ENCODE data around the gene GALNT1. TPM values are rescaled to one million over a fixed set of nuclear protein-coding genes. Genes with fewer than 3 reads are reported as not detected.

The GALNT1 gene
- total RNA-seq, 1 donor from 2014 or later, result 77.4 TPM

DNA sequence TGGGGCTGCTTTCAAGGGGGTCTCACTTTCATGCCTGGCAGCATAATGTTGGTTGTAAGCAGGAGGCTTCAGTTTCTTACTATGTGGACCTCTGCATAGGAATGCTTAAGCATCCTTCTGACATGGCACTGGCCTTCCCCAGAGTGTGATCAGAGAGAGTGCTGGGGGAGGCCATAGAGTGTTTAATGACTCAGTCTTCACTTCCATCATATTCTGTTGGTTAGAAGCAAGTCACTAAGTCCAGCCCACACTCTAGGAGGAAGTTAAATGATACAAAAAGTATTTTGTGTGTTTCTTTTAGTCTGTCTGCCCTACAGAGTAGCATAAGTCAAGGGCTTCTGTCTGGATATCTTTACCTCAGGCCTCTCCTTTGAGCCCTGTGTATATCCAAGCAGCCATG lies 64.9 kb downstream of the GALNT1 start:
- H3K36me3 ChIP-seq (ENCODE audit: control insufficient read depth, insufficient read depth, low read length), result no peaks in the 10 kb centered on the region
- TF ChIP-seq, protein P1, sequence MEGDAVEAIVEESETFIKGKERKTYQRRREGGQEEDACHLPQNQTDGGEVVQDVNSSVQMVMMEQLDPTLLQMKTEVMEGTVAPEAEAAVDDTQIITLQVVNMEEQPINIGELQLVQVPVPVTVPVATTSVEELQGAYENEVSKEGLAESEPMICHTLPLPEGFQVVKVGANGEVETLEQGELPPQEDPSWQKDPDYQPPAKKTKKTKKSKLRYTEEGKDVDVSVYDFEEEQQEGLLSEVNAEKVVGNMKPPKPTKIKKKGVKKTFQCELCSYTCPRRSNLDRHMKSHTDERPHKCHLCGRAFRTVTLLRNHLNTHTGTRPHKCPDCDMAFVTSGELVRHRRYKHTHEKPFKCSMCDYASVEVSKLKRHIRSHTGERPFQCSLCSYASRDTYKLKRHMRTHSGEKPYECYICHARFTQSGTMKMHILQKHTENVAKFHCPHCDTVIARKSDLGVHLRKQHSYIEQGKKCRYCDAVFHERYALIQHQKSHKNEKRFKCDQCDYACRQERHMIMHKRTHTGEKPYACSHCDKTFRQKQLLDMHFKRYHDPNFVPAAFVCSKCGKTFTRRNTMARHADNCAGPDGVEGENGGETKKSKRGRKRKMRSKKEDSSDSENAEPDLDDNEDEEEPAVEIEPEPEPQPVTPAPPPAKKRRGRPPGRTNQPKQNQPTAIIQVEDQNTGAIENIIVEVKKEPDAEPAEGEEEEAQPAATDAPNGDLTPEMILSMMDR (IDR thresholded peaks at IDR 0.05; ENCODE audit: insufficient read depth, low read length, severe bottlenecking), result no peak
- H3K27me3 ChIP-seq (ENCODE audit: control insufficient read depth, insufficient read depth, low read length), result no peaks in the 10 kb centered on the region
- DNase-seq (ENCODE audit: low read depth), result no peak
- H3K4me3 ChIP-seq (ENCODE audit: low read depth, low read length), result no peak overlapping the region
- no peak for FAIRE-seq

DNA sequence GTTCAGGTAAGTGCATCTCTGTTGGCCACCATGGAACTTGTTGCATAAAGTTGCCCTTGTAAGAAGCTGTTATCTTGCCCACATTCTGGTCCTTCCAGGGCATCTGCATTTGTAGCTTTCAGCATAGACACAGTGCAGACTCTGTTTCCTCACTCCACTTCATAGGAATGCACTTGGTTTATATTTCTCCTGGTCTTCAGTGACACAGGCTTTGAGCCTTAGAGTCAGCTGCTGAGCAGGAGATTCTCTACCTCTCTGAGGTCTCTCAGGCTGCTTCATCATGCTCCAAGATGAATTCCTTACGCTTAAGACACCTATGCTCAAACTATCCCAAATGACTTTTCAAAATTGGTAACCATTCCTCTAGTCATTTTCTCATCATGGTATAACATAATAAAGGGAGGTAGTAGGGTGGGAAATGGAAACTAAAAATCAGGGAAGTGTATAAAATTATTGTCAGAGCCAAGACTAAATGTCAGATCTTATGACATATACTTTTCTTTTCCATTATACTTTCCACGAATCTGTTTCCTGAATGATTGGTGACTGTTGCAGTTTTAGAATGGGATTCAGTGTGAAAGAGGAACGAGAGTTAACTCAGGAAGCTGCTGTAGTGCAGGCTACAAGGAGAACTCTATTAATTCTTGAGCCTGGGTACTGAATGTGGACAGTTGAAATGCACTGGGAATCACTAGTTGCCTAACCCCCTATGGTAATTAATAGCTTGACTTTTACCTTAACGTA lies 72.0 kb downstream of the GALNT1 start:
- TF ChIP-seq, protein P1 (IDR thresholded peaks at IDR 0.05; ENCODE audit: insufficient read depth, low read length, severe bottlenecking), result no peak
- DNase-seq (ENCODE audit: low read depth) (no peak), FAIRE-seq (no peak)
- Histone ChIP-seq H3K27me3 (ENCODE audit: control insufficient read depth, insufficient read depth, low read length) (no peaks in the 10 kb centered on the region), H3K4me3 (ENCODE audit: low read depth, low read length) (no peak overlapping the region), H3K36me3 (ENCODE audit: control insufficient read depth, insufficient read depth, low read length) (peaks cover 3% of the 10 kb centered on the region)

DNA sequence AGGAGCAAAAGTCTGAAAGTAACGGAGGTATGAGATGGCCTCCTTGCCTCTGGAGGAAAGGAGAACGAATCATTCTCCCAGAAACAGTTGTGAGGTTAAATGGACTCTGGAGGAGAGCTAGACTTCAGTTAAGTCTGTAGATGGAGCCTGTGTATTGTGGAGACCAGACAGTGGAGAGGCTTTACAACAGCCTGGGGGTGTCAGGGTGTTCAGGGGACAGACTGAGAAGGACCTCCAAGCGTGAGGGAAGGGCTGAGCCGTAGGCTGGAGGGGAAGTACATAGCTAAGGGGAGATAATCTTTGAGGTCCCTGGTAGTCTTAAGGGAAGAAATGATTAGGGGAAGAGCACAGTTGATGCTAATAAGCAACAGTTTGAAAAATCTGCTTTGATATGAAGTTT lies 76.6 kb downstream of the GALNT1 start:
- TF ChIP-seq, protein P1 (IDR thresholded peaks at IDR 0.05; ENCODE audit: insufficient read depth, low read length, severe bottlenecking), result no peak
- no peak for FAIRE-seq
- Histone ChIP-seq H3K4me3 (ENCODE audit: low read depth, low read length) (no peak overlapping the region), H3K27me3 (ENCODE audit: control insufficient read depth, insufficient read depth, low read length) (no peaks in the 10 kb centered on the region), H3K36me3 (ENCODE audit: control insufficient read depth, insufficient read depth, low read length) (no peaks in the 10 kb centered on the region)
- DNase-seq (ENCODE audit: low read depth), result no peak

DNA sequence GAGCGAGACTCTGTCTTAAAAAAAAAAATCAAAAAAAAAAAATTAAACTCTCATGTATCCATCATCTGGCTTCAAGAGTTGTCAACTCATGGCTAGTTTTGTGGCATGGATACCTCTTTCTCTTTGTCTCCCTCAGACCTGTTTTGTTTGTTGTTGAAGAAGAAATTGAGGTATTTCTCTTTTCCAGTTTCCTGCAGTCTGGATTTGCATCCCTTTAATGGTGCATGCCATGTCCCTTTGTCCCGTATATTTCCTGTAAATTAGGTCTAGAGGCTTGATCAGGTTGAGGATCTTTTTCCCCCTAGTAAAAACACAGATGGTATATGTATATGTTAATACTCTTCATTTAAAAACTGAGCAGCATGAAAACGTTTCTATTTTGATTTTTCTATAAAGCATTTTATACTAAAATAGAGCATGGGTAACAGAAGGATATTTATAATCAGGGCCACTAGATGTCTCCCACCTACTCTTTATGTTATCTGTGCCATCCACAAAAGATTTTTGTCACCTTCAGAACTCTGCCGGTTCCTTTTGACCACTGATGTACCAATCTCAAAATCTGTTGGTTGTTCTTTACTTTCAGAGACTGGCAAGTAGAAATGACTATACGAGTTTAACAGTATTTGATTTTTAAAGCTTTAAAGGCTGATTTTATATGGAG lies 80.1 kb downstream of the GALNT1 start:
- TF ChIP-seq, protein P1 (IDR thresholded peaks at IDR 0.05; ENCODE audit: insufficient read depth, low read length, severe bottlenecking), result no peak
- DNase-seq (ENCODE audit: low read depth) (no peak), FAIRE-seq (no peak)
- Histone ChIP-seq H3K27me3 (ENCODE audit: control insufficient read depth, insufficient read depth, low read length) (no peaks in the 10 kb centered on the region), H3K4me3 (ENCODE audit: low read depth, low read length) (no peak overlapping the region), H3K36me3 (ENCODE audit: control insufficient read depth, insufficient read depth, low read length) (peaks cover 2% of the 10 kb centered on the region)

DNA sequence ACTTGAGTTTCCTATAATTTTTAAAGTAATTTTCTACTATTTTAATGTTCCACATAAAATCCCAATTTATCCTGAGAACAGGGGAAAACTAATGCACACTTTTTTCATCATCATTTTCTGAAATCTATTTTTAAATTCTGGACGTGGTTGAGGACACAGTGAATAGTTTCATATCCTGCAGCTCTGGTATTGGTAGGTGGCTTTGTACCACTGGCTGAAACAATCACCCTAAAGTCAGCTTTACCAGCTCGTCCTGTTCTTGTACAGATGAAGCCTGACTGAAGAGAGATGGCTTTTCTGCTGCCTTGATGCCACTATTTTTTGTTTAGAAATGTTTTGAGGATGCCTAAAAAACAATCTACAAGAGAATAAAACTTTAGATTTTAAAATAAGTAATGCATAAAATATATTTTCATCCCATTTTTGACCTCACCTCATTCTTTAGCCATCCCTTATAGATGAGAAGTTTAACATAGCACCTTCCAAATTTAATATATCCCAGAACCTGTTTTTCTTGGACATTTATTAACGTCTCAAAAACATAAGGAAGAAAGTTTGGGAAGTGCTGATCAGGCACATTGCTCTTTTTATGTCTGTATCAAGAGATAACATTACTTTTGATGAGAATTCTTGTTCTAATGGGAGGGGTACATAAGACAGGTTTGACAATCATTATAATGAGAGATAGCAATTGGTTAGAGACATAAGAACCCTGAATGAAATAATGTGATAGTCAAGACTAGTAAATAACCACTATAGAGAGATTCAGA lies 80.9 kb downstream of the GALNT1 start:
- H3K36me3 ChIP-seq (ENCODE audit: control insufficient read depth, insufficient read depth, low read length), result peaks cover 4% of the 10 kb centered on the region
- no peak overlapping the region for H3K4me3 ChIP-seq (ENCODE audit: low read depth, low read length)
- no peaks in the 10 kb centered on the region for H3K27me3 ChIP-seq (ENCODE audit: control insufficient read depth, insufficient read depth, low read length)
- TF ChIP-seq, protein P1 (IDR thresholded peaks at IDR 0.05; ENCODE audit: insufficient read depth, low read length, severe bottlenecking), result no peak
- FAIRE-seq (no peak), DNase-seq (ENCODE audit: low read depth) (no peak)
